HG03039 (cell line): Measurements from ENCODE around the gene ELP5.

Experiments used
- ATAC-seq: cut with Tn5 transposase; IDR thresholded peaks from one replicate; pipeline ENCODE4 v1.9.1; 2021; ENCODE audit warnings: mild to moderate bottlenecking, moderate library complexity; ENCODE audit not compliant: unreplicated experiment

ELP5 gene

DNA sequence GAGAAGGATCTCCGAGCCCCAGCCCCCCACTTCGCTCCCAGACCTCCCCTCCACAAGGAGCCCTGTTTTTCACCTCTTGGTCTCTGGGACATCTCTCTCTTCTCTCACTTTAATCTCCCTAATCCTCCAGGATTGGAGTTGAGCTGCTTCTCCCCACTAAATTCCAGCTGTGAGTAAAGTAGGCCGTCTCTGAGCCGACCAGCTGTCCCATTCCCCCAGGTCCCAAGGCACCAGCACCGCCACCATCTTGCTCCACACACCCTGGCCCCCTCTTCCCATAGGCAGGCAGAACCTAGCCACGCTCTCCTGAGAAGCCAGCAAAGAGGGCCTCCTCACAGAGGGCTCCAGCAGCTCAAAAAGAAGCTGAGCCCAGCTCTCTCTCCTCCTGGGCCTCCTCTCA, 33.3 kb upstream of the ELP5 start:
- ATAC-seq: no peak

- no peak for ATAC-seq
Measured at GRCh38 chr17:7219229-7219811, 32.7 kb upstream of the ELP5 start.

GRCh38 chr17:7219812-7220592, 32.0 kb upstream of the ELP5 start, which contains the start of the genes ACADVL and DLG4:
Gene ACADVL (plus strand): TSS chr17:7219938. CDS start chr17:7219985, 47 bp downstream.
Gene DLG4 (minus strand): TSS chr17:7219836.
- ATAC-seq: no peak

GRCh38 chr17:7220593-7221277, 31.3 kb upstream of the ELP5 start:
- ATAC-seq: no peak

DNA sequence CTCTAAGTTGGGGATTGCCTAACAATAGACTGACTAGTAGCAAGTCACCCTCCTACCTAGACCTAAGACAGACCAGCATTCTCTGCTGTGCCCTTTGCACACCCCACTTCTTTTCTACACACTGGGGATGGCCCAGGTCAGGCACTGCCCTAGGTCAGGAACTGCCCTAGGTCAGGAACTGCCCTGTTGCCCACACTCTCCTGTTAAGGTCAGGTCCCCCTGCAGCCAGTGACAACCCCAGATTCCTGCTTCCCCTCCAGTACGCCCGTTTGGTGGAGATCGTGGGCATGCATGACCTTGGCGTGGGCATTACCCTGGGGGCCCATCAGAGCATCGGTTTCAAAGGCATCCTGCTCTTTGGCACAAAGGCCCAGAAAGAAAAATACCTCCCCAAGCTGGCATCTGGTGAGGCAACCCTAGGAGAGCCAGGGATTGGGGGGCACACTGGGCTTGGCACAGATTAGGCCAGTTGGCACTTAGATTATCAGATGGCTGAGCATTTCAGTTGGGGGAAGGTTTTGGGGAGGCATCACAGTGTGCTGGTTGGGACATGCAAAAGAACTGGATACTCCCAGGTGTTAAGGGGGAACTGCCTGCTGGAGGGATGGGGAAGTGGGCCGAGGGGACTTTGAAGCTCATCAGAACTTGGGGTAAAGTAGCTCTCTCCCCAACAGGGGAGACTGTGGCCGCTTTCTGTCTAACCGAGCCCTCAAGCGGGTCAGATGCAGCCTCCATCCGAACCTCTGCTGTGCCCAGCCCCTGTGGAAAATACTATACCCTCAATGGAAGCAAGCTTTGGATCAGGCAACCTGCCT, 30.5 kb upstream of the ELP5 start:
- no peak for ATAC-seq

- ATAC-seq: no peak
Measured at GRCh38 chr17:7222093-7222971, 29.7 kb upstream of the ELP5 start.

DNA sequence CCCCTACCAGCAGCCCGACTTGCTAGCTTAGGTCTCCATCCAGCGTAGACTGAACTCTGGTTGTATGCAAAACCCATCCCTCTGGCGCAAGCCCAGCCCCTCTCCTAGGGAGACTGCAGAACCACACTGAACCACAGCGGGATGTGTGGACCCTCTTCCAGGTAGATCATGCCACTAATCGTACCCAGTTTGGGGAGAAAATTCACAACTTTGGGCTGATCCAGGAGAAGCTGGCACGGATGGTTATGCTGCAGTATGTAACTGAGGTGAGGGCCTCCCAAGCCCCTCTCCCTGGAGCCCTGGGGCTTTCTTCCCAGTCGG, 29.1 kb upstream of the ELP5 start:
- no peak for ATAC-seq

GRCh38 chr17:7223375-7223774, 28.6 kb upstream of the ELP5 start:
- ATAC-seq: no peak

- ATAC-seq: no peak
Measured at GRCh38 chr17:7224110-7224509, 27.9 kb upstream of the ELP5 start.

DNA sequence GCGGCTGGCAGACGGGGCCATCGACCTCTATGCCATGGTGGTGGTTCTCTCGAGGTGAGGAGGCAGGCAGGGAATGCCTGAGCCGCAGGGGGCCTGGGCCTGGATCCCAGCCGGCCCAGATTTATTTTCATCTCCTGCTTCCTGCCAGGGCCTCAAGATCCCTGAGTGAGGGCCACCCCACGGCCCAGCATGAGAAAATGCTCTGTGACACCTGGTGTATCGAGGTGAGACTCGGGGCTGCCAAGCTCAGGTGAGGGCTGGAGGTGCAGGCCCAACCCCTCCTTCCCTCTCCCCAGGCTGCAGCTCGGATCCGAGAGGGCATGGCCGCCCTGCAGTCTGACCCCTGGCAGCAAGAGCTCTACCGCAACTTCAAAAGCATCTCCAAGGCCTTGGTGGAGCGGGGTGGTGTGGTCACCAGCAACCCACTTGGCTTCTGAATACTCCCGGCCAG, 27.3 kb upstream of the ELP5 start:
- ATAC-seq: no peak

DNA sequence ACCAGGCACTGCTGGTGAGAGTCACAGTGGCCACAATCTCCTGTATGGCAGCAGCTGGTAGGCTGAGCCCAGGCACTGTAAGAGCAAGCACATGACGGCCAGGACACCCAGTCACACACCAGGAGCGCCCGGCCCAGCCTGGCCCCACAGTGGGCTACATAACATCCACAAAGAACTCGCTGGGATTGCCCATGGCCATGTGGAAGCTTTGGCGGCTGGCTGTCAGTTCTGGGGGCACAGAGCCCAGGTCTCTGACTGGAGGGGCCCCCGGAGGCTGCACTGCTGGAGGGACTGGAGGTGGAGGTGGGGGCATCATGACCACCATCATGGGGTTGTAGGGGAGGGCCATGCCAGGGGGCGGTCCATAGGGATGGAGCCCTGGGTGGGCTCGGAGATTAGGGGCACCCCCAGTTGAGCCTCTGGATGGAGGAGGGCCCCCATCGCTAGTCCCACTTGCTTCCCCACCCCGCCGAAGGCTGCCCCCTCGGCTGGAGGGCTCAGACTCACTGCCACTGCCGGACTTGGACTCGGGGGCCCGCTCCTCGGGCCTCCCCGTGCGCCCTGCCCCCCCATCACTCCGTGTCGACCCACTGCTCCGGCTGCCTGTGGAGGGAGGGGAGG, 26.2 kb upstream of the ELP5 start:
- no peak for ATAC-seq

DNA sequence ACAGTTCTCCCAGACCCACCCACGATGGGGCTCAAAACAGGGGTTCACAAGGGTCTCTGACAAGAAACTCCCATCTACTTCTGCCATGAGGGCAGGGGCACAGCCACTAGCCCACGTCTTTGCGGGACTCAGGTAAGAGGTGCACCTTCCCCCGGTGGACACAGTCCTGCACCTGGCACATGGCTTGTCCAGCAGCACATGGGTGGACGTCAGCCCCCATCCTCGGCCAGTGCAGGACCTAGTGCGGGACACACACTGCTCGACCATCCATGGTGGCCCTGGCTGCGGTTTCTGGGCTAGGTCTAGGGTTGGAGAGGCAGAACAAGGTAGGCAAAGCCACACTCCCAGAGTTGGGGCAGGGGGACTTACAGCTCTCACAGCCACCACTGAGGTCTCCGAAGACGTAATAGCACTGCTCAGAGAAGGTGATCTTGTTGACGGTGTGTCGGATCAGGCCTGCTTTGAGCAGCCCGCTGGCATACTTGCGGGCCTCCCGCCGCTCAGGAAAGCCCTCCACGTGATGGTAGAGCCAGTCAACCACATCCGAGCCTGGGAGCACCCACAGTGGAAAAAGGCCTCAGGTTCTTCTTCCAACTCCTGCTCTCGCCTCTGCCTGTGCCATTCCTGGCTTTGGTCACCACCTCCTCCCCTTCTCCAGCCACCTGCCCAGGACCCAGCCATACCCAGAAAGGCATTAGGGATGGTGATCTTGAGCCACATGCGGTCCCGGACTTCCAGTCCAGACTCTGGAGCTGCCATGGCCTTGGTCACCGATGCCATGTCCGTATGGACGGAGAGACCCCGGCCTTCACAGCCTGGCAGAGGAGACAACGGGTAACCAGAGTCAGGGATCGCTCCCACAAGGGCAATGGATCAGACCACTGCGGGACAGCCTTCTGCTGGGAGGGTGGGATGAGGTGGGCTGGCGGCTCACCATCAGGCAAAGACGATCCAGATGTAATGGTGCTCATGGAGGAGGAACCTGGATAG, 25.0 kb upstream of the ELP5 start:
- ATAC-seq: no peak

- ATAC-seq: no peak
Measured at GRCh38 chr17:7228920-7229319, 23.1 kb upstream of the ELP5 start.

- no peak for ATAC-seq
Measured at GRCh38 chr17:7229504-7229903, 22.5 kb upstream of the ELP5 start.

DNA sequence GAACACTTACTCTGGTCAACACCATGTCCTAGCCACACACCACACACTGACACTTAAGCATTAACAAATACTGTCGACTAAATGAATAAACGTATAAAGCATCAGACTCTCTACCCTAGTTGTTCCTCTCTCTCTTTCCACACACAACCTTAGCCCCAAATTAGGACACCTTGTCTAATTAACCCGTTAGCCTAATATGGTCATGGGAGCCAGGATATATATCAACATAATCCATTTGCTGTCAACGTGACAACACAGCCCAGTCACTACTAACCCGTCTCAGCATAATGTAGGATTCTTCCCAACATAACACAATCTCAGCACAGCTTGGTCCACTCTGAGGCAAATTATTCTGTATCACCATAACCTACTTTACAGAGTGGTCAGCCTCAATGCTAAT, 19.9 kb upstream of the ELP5 start:
- no peak for ATAC-seq

GRCh38 chr17:7233701-7234082, 18.3 kb upstream of the ELP5 start:
- ATAC-seq: no peak

DNA sequence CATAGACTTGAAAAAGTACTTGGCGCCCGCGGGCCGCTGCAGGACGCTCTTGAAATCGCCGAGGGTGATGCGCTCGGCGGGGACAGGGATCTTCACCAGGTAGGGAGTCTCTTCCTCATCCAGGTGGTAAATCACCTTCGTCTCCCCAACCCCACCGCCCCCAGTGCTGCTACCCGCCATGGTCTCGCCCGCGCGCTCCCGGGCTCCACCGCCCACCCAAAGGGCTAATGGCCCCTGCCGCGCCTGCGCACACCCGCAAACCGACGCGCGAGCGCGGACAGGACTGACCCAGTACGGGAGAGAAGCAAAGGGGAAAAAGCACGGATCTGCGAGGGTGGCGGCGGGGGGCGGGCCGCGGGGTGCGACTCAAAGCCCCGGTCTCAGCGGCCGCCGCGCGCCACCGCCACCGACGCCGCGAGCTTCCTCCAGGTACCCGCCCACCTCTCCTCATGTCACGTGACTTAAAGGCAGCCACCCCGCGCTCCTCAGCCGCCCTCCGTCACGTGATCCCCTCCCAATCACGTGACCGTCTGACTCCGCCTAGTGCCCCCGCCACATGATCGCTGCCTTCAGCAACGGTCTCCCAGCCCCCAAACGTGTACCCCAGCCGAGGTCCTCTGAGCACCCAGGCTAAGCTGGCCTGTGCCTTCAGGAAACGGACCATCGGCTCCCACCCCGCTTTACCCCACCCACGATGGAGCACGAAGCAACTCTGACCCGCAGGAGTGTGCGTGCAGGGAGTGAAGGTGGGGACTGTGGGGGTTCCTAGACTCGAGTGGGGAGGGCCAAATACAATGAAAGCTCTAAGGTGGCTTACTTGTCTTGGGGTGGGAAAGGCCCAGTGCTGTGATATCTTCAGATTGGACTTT, 17.7 kb upstream of the ELP5 start, which contains the start of gene DVL2:
TSS of gene DVL2 (minus strand) at position 435 of the 869 bp plus-strand sequence. CDS start at position 180, 255 bp downstream.
- peak; percentile 45 for ATAC-seq
